Heart right ventricle (tissue), 16 donors: ENCODE results near the gene CACTIN. TPM values are rescaled to one million over a fixed set of nuclear protein-coding genes. Genes with fewer than 3 reads are reported as not detected.
"Not testable (repeated sequence)": the region's sequence is repeated elsewhere in the genome, so short reads cannot be mapped to it uniquely, and the experiment has no call there.

Experiments
- ATAC-seq, 8 donors: fragments of 200-7000 bp; cut with Tn5 transposase; one replicate each; pipeline ENCODE4 v1.9.1; 2020; ENCODE audit warnings: mild to moderate bottlenecking in 8 of 8, moderate library complexity in 8 of 8, moderate number of reproducible peaks in 1 of 8
- DNase-seq, 2 donors: peaks; one replicate each; pipeline ENCODE4 v3.0.0-alpha.2; 2020
- H3K27ac ChIP-seq, 10 donors: fragments of 200-600 bp; sonication (generic) in 2 of 10; one replicate each; pipeline versions ENCODE4 v1.5.0 to v1.8.0; 2020 to 2022; ENCODE audit warnings: mild to moderate bottlenecking in 3 of 10
- H3K27me3 ChIP-seq, 7 donors: fragments of 200-600 bp; one replicate each; pipeline ENCODE4 v1.8.0; 2021 to 2022; ENCODE audit warnings: mild to moderate bottlenecking in 2 of 7
- H3K36me3 ChIP-seq, 9 donors: fragments of 200-600 bp; sonication (generic) in 1 of 9; one replicate each; pipeline versions ENCODE4 v1.5.0 to v1.8.0; 2020 to 2022; ENCODE audit warnings: mild to moderate bottlenecking in 2 of 9
- H3K4me1 ChIP-seq, 9 donors: fragments of 200-600 bp; sonication (generic) in 1 of 9; one replicate each; pipeline versions ENCODE4 v1.5.0 to v1.8.0; 2020 to 2022; ENCODE audit warnings: mild to moderate bottlenecking in 4 of 9
- H3K4me3 ChIP-seq, 10 donors: fragments of 200-600 bp; sonication (generic) in 2 of 10; one replicate each; pipeline versions ENCODE4 v1.5.0 to v1.8.0; 2020 to 2022; ENCODE audit warnings: mild to moderate bottlenecking in 7 of 10, moderate library complexity in 2 of 10
- H3K9me3 ChIP-seq, 11 donors: fragments of 200-600 bp in 10 of 11; sonication (generic) in 2 of 11; one replicate each; pipeline versions ENCODE4 v1.5.0 to v1.8.0; 2013 to 2022; ENCODE audit warnings: mild to moderate bottlenecking in 2 of 11, control low read depth in 1 of 11, moderate library complexity in 1 of 11
- CTCF ChIP-seq, 9 donors: fragments of 200-600 bp; sonication (generic) in 2 of 9; IDR thresholded peaks; one replicate each; pipeline versions ENCODE4 v1.5.0 to v1.8.0; 2021 to 2022; ENCODE audit warnings: antibody characterized with exemption in 9 of 9, mild to moderate bottlenecking in 5 of 9, moderate library complexity in 1 of 9
- WGBS, 2 donors: extraction: QIAGEN DNeasy Blood & Tissue Kit; methylation state at CpG; one replicate each; pipeline ENCODE4 v1.1.7; 2013; ENCODE audit warnings: inconsistent platforms in 1 of 2; 5-methylcytosine and 5-hydroxymethylcytosine counted together
- intact Hi-C, 10 donors: fragments of 100-400 bp; cut with DNase I; formaldehyde crosslinking; loops; one replicate each; pipeline versions ENCODE4 v1.11.1 to v1.14.2; 2022
- polyA plus RNA-seq, 2 donors: library from polyadenylated mRNA; stranded (reverse); fragments of 200-250 nt; gene quantifications; one replicate each; pipeline ENCODE4 v1.2.3, GENCODE V29; 2013
- total RNA-seq, 10 donors: library from RNA; stranded (reverse); fragmentation: NEBNext Ultra II Directional in 3 of 10; extraction: Animal tissue kit (Norgen Biotek cat#: 25700) in 3 of 10; gene quantifications; one replicate each; pipeline versions ENCODE4 v1.2.1 to v1.2.4, GENCODE V29; 2021 to 2023
- donor health status: Arrhythmogenic right ventricular cardiomyopathy.
- donor health status: ischemic (EF 13 %, LVEDD 7.1; RV severe dilation, severe dysfunction).
- donor health status: healthy with polysubstance abuse.
- donor health status: DM: no; HTN: yes; CAD: no.
- donor health status: DM: no; HTN: no; CAD: no.
- donor health status: ischemic (EF 25% LVEDD 6.9; RV normal size, moderate dysfunction).
- donor health status: ischemic (EF 25% LVEDD 5.7; RV mildly dilated, moderate dysfunction).
- donor health status: healthy.
- donor health status: DM: yes; HTN: yes; CAD: no.
- donor health status: Ischemic cardiomyopathy.
- donor health status: ischemic (EF 35%, LVEDD 5.7; RV mildly dilated, moderate dysfunction).
- donor health status: nonischemic (EF 11% LVEDD 7.7; RV severe dilation, severe dysfunction).
- donor health status: DM: yes; HTN: yes; CAD: no.
- donor health status: PGD.
- donor health status: ischemic (EF 29% LVEDD 5.4; RV normal size, mild dysfunction).
- donor health status: nonischemic (EF 23%, LVEDD 6.1; RV moderate dilation, normal function).

CACTIN gene
- total and polyA plus RNA-seq, 12 donors, result 9.7 to 17.6 (median 12.7) TPM

- peaks cover 0 to 20% (median 11%) of the 10 kb centered on the region in 9 donors for H3K4me1 ChIP-seq
- DNase-seq, result no peak
- H3K27me3 ChIP-seq, result peaks cover 11 to 33% (median 21%) of the 10 kb centered on the region in 7 donors
- peak; percentile 26 to 73 (median 59) for TF ChIP-seq CTCF (IDR thresholded peaks at IDR 0.05)
- peaks cover 0 to 5% (median 0%) of the 10 kb centered on the region in 9 donors for H3K36me3 ChIP-seq
- H3K4me3 ChIP-seq, result peak overlapping the region; percentile 12 to 62 (median 54)
- ATAC-seq, result peak in 7 of 8 donors; percentile 10 to 74 (median 34)
- 21 to 23% methylated on average over 15 to 16 of the region's 16 CpGs for WGBS, 2 donors
- no peaks in the 10 kb centered on the region for H3K9me3 ChIP-seq
- peak overlapping the region in 6 of 10 donors; percentile 15 to 75 (median 45) for H3K27ac ChIP-seq
- intact Hi-C loops, result loop anchor here in 6 of 10 donors (1.0 to 2.0 kb wide), 2 partner anchors 32 to 33 kb away; no protein-coding TSS in a partner anchor
Observed at GRCh38 chr19:3586127-3586626, 40.4 kb downstream of the CACTIN start.

- intact Hi-C loops, result loop anchor here in 6 of 10 donors (1.0 to 2.0 kb wide), 2 partner anchors 33 kb away; no protein-coding TSS in a partner anchor
- H3K9me3 ChIP-seq, result no peaks in the 10 kb centered on the region
- no peak for TF ChIP-seq CTCF (IDR thresholded peaks at IDR 0.05)
- WGBS, 2 donors, result 4 to 5% methylated on average over 73 to 81 of the region's 84 CpGs
- H3K4me1 ChIP-seq, result peaks cover 0 to 20% (median 11%) of the 10 kb centered on the region in 9 donors
- peaks cover 0 to 5% (median 0%) of the 10 kb centered on the region in 9 donors for H3K36me3 ChIP-seq
- peak in 2 of 8 donors; percentile 11 to 20 for ATAC-seq
- H3K4me3 ChIP-seq, result peak within 1 kb of the TSS; percentile 12 to 62 (median 54)
- DNase-seq, result no peak
- H3K27ac ChIP-seq, result peak within 1 kb of the TSS in 8 of 10 donors; percentile 11 to 75 (median 26)
- peaks cover 11 to 33% (median 21%) of the 10 kb centered on the region in 7 donors for H3K27me3 ChIP-seq
Observed at GRCh38 chr19:3585301-3586126, 41.1 kb downstream of the CACTIN start, which contains the start of gene GIPC3. Gene GIPC3, plus strand, starts transcription at chr19:3585478. Its CDS starts 120 bp downstream, at chr19:3585598.

GRCh38 chr19:3584036-3584802, 42.4 kb downstream of the CACTIN start:
- Histone ChIP-seq H3K27me3 (peaks cover 11 to 33% (median 21%) of the 10 kb centered on the region in 7 donors), H3K4me1 (peaks cover 0 to 20% (median 11%) of the 10 kb centered on the region in 9 donors)
- 90 to 91% methylated on average over 15 of the region's 15 CpGs for WGBS, 2 donors
- intact Hi-C loops, result loop anchor here in 1 of 10 donors (5.0 kb wide), 1 partner anchor 33 kb away; no protein-coding TSS in a partner anchor
- H3K36me3 ChIP-seq, DNase-seq, H3K4me3 ChIP-seq, H3K9me3 ChIP-seq, ATAC-seq, H3K27ac ChIP-seq: not testable (repeated sequence)

GRCh38 chr19:3581792-3582191, 44.8 kb downstream of the CACTIN start:
- H3K36me3 ChIP-seq, H3K27ac ChIP-seq, H3K9me3 ChIP-seq, ATAC-seq, DNase-seq, H3K4me3 ChIP-seq: not testable (repeated sequence)
- Histone ChIP-seq H3K4me1 (peaks cover under 1 to 16% (median 8%) of the 10 kb centered on the region in 9 donors), H3K27me3 (peaks cover 11 to 32% (median 21%) of the 10 kb centered on the region in 7 donors)
- intact Hi-C loops, result loop anchor here in 1 of 10 donors (5.0 kb wide), 1 partner anchor 36 kb away; no protein-coding TSS in a partner anchor
- WGBS, 2 donors, result 86 to 87% methylated on average over 4 of the region's 4 CpGs
